ENCODE data around the gene IGSF22. TPM values are rescaled to one million over a fixed set of nuclear protein-coding genes. Genes with fewer than 3 reads are reported as not detected.

Gene IGSF22
- total and polyA plus RNA-seq, 2 of the 8 experiments (the other 6 are each of a cell fraction or from before 2014, with no cell fraction given): 0.14 TPM; not detected in 1

DNA sequence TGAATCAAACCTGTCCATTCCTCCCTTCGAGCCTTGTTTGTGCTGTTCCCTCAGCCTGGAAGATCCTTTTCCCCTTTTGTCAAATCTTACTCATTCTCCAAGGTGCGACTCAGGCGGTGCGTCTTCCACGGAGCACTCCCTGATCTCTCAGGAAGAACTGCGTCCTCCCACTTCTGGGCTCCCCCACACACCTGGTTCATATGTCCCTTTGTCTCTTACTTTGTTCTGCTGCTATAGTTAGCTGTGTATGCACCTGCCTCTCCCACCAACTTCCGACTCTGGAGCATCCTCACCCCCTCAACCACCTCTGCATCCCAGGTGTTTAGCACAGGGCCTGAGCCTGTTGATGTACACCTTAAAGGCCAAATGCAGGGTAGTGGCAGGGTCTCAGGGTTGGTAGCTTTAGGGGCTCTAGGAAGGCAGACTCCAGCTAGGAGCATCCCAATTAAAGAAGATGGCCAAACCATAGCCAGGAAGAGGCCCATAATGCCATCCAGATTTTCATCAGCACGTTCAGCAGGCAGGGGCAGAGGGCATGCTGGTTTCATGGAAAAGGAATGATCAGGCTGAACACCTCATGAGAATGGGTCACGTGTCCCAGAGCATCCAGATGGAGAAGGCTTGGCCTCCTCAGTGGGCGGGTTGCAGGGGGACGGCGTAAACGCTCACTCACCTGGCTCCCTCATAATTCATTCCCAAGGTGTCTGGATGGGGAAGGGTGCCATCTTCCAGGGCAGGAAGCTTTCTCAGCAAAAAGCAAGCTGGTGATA is 45.5 kb upstream of the IGSF22 start (continued):
- TF ChIP-seq, protein P1, sequence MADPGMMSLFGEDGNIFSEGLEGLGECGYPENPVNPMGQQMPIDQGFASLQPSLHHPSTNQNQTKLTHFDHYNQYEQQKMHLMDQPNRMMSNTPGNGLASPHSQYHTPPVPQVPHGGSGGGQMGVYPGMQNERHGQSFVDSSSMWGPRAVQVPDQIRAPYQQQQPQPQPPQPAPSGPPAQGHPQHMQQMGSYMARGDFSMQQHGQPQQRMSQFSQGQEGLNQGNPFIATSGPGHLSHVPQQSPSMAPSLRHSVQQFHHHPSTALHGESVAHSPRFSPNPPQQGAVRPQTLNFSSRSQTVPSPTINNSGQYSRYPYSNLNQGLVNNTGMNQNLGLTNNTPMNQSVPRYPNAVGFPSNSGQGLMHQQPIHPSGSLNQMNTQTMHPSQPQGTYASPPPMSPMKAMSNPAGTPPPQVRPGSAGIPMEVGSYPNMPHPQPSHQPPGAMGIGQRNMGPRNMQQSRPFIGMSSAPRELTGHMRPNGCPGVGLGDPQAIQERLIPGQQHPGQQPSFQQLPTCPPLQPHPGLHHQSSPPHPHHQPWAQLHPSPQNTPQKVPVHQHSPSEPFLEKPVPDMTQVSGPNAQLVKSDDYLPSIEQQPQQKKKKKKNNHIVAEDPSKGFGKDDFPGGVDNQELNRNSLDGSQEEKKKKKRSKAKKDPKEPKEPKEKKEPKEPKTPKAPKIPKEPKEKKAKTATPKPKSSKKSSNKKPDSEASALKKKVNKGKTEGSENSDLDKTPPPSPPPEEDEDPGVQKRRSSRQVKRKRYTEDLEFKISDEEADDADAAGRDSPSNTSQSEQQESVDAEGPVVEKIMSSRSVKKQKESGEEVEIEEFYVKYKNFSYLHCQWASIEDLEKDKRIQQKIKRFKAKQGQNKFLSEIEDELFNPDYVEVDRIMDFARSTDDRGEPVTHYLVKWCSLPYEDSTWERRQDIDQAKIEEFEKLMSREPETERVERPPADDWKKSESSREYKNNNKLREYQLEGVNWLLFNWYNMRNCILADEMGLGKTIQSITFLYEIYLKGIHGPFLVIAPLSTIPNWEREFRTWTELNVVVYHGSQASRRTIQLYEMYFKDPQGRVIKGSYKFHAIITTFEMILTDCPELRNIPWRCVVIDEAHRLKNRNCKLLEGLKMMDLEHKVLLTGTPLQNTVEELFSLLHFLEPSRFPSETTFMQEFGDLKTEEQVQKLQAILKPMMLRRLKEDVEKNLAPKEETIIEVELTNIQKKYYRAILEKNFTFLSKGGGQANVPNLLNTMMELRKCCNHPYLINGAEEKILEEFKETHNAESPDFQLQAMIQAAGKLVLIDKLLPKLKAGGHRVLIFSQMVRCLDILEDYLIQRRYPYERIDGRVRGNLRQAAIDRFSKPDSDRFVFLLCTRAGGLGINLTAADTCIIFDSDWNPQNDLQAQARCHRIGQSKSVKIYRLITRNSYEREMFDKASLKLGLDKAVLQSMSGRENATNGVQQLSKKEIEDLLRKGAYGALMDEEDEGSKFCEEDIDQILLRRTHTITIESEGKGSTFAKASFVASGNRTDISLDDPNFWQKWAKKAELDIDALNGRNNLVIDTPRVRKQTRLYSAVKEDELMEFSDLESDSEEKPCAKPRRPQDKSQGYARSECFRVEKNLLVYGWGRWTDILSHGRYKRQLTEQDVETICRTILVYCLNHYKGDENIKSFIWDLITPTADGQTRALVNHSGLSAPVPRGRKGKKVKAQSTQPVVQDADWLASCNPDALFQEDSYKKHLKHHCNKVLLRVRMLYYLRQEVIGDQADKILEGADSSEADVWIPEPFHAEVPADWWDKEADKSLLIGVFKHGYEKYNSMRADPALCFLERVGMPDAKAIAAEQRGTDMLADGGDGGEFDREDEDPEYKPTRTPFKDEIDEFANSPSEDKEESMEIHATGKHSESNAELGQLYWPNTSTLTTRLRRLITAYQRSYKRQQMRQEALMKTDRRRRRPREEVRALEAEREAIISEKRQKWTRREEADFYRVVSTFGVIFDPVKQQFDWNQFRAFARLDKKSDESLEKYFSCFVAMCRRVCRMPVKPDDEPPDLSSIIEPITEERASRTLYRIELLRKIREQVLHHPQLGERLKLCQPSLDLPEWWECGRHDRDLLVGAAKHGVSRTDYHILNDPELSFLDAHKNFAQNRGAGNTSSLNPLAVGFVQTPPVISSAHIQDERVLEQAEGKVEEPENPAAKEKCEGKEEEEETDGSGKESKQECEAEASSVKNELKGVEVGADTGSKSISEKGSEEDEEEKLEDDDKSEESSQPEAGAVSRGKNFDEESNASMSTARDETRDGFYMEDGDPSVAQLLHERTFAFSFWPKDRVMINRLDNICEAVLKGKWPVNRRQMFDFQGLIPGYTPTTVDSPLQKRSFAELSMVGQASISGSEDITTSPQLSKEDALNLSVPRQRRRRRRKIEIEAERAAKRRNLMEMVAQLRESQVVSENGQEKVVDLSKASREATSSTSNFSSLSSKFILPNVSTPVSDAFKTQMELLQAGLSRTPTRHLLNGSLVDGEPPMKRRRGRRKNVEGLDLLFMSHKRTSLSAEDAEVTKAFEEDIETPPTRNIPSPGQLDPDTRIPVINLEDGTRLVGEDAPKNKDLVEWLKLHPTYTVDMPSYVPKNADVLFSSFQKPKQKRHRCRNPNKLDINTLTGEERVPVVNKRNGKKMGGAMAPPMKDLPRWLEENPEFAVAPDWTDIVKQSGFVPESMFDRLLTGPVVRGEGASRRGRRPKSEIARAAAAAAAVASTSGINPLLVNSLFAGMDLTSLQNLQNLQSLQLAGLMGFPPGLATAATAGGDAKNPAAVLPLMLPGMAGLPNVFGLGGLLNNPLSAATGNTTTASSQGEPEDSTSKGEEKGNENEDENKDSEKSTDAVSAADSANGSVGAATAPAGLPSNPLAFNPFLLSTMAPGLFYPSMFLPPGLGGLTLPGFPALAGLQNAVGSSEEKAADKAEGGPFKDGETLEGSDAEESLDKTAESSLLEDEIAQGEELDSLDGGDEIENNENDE (IDR thresholded peaks at IDR 0.05; ENCODE audit: insufficient replicate concordance, low read length): no peak
- TF ChIP-seq CHD2 (IDR thresholded peaks at IDR 0.05; ENCODE audit: low read length): no peak
- TF ChIP-seq CBX5 (IDR thresholded peaks at IDR 0.05; ENCODE audit: low read depth, low read length): no peak
- no peak for TF ChIP-seq BACH1 (IDR thresholded peaks at IDR 0.05; ENCODE audit: low read length)
- no peak for TF ChIP-seq EZH2 (IDR thresholded peaks at IDR 0.05; ENCODE audit: low read depth, low read length, severe bottlenecking)
- no peak for TF ChIP-seq RNF2 (IDR thresholded peaks at IDR 0.05; ENCODE audit: borderline replicate concordance, low read depth, low read length, missing control alignments, poor library complexity, severe bottlenecking)
